Neuron (in vitro differentiated cells): ENCODE results near the gene DPP4.
"Not testable (repeated sequence)": the region's sequence is repeated elsewhere in the genome, so short reads cannot be mapped to it uniquely, and the experiment has no call there.

Experiments
- H2AFZ ChIP-seq: one replicate; pipeline ENCODE4 v1.6.1; 2013; ENCODE audit warnings: low read depth, mild to moderate bottlenecking, inconsistent platforms, low read length, moderate library complexity
- H3K27me3 ChIP-seq: one replicate; pipeline ENCODE4 v1.6.1; 2013; ENCODE audit warnings: low read length; ENCODE audit not compliant: insufficient read depth
- H3K36me3 ChIP-seq: one replicate; pipeline ENCODE4 v1.6.1; 2013; ENCODE audit warnings: low read length; ENCODE audit not compliant: insufficient read depth
- H3K4me1 ChIP-seq: one replicate; pipeline ENCODE4 v1.6.1; 2013; ENCODE audit warnings: low read length; ENCODE audit not compliant: insufficient read depth
- H3K4me3 ChIP-seq: 2 replicates; pipeline ENCODE4 v1.5.1; 2013; ENCODE audit warnings: mild to moderate bottlenecking, low read length, moderate library complexity
- H3K9me3 ChIP-seq: one replicate; pipeline ENCODE4 v1.6.1; 2013; ENCODE audit warnings: low read length

Gene DPP4

GRCh38 chr2:161980976-161981375 is 93.0 kb downstream of the DPP4 start:
- no peak overlapping the region for H2AFZ ChIP-seq
- H3K27me3 ChIP-seq, result no peaks in the 10 kb centered on the region
- H3K36me3 ChIP-seq, result no peaks in the 10 kb centered on the region
- no peak overlapping the region for H3K4me3 ChIP-seq
- no peaks in the 10 kb centered on the region for H3K4me1 ChIP-seq
- H3K9me3 ChIP-seq, result no peaks in the 10 kb centered on the region

DNA sequence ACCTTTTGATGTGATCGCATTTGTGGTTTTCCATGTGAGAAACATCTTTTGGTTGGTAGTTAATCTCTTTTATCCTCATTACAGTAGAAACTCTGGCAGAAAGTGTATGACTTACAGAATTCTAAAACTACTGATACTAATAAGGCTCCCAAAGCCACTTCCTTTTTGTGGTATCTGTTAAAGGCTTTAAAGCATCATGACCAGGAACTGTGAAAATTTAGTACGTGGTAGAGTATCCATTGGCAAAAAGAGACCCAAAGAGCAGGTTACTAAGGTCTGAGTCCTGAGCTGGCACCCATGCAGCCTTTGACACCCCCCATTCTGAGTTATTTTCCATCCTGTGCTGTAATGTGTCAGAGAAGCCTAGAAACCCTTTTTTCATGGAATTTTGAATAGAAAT is 94.5 kb downstream of the DPP4 start:
- no peaks in the 10 kb centered on the region for H3K36me3 ChIP-seq
- H3K4me3 ChIP-seq, result no peak overlapping the region
- H3K4me1 ChIP-seq, result no peaks in the 10 kb centered on the region
- no peaks in the 10 kb centered on the region for H3K27me3 ChIP-seq
- no peaks in the 10 kb centered on the region for H3K9me3 ChIP-seq
- no peak overlapping the region for H2AFZ ChIP-seq

GRCh38 chr2:161977926-161978325 is 96.1 kb downstream of the DPP4 start:
- H3K4me3 ChIP-seq, H3K36me3 ChIP-seq, H3K27me3 ChIP-seq, H3K4me1 ChIP-seq, H2AFZ ChIP-seq, H3K9me3 ChIP-seq: not testable (repeated sequence)

GRCh38 chr2:161976917-161977316 is 97.1 kb downstream of the DPP4 start:
- Histone ChIP-seq H2AFZ (no peak overlapping the region), H3K27me3 (no peaks in the 10 kb centered on the region), H3K9me3 (no peaks in the 10 kb centered on the region), H3K4me1 (no peaks in the 10 kb centered on the region), H3K36me3 (no peaks in the 10 kb centered on the region), H3K4me3 (no peak overlapping the region)

GRCh38 chr2:161976295-161976694 is 97.7 kb downstream of the DPP4 start:
- Histone ChIP-seq H3K27me3 (no peaks in the 10 kb centered on the region), H2AFZ (no peak overlapping the region), H3K9me3 (no peaks in the 10 kb centered on the region), H3K4me1 (no peaks in the 10 kb centered on the region), H3K36me3 (no peaks in the 10 kb centered on the region), H3K4me3 (no peak overlapping the region)

- no peak overlapping the region for H2AFZ ChIP-seq
- no peaks in the 10 kb centered on the region for H3K4me1 ChIP-seq
- no peak overlapping the region for H3K4me3 ChIP-seq
- H3K36me3 ChIP-seq, result no peaks in the 10 kb centered on the region
- no peaks in the 10 kb centered on the region for H3K27me3 ChIP-seq
- no peaks in the 10 kb centered on the region for H3K9me3 ChIP-seq
Measured at GRCh38 chr2:161975813-161976160, 98.2 kb downstream of the DPP4 start.

GRCh38 chr2:161975062-161975812 is 98.8 kb downstream of the DPP4 start:
- Histone ChIP-seq H3K36me3 (no peaks in the 10 kb centered on the region), H3K9me3 (no peaks in the 10 kb centered on the region), H3K4me1 (no peaks in the 10 kb centered on the region), H3K4me3 (no peak overlapping the region), H2AFZ (no peak overlapping the region), H3K27me3 (no peaks in the 10 kb centered on the region)

DNA sequence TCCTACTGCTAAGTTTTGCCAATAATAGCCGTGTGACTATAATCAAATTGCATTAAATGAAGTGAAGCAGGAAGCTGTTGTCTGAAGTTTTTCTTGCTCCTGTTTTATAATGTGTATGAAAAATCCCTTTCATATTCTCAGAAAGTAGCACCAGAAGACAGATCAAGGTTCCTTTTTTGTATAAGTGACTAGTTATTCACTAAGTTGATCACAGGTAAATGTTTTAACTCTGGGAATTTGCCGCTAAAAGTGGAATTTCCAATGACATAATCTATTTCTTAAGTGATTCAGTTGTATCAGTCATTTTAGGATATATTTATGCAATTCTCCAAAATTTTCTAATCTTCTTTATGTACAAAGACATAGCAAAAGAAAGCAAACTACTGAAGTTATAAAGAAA is 99.6 kb downstream of the DPP4 start:
- H3K4me3 ChIP-seq, result no peak overlapping the region
- H3K27me3 ChIP-seq, result no peaks in the 10 kb centered on the region

DNA sequence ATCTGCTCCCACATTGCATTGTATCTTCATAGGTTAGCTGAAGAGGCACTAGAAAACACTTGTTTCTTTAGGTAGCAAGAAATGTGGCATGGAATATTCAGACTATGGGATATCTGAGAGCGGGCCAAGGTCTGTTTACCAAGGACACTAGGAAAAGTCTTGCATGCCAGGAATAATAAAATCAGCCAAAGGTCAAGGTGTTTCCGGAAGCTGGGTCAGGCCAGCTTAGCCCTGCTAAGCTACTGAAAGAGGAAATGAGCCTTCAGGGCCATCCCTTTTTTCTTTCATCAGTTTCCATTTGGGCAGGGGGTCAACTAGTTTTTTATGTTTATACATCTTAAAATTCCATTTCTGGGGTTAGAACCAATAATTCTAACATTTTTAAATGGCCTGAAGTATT is 101.1 kb downstream of the DPP4 start:
- no peak overlapping the region for H3K4me3 ChIP-seq
- no peaks in the 10 kb centered on the region for H3K9me3 ChIP-seq
- H3K27me3 ChIP-seq, result no peaks in the 10 kb centered on the region
- no peak overlapping the region for H2AFZ ChIP-seq
- H3K36me3 ChIP-seq, result no peaks in the 10 kb centered on the region
- H3K4me1 ChIP-seq, result peaks cover 4% of the 10 kb centered on the region

More for the DNA sequence above, 99.6 kb downstream of the DPP4 start:
- Histone ChIP-seq H2AFZ (no peak overlapping the region), H3K4me1 (peaks cover 2% of the 10 kb centered on the region), H3K36me3 (no peaks in the 10 kb centered on the region), H3K9me3 (no peaks in the 10 kb centered on the region)

DNA sequence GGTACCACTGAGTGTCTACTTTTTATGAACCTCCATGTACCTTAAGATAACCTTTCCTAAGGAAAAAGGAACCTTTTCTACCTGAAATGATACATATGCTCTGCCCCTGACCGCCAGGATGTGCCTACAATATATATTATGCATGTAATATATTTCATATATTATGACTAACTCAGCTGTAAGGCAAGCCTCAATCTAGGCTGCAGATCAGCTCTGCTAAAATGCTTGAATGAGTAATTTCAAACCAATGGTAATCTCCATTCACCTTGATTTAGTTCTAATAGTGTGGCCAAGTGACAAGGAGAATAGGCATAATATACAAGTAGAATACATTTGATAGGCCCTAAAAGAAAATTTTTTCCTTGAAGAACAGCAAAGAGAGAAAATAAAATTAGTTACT is 101.8 kb downstream of the DPP4 start:
- Histone ChIP-seq H2AFZ (no peak overlapping the region), H3K36me3 (no peaks in the 10 kb centered on the region), H3K4me3 (no peak overlapping the region), H3K27me3 (no peaks in the 10 kb centered on the region), H3K9me3 (no peaks in the 10 kb centered on the region), H3K4me1 (peaks cover 4% of the 10 kb centered on the region)

GRCh38 chr2:161971551-161971950 is 102.5 kb downstream of the DPP4 start:
- H3K4me1 ChIP-seq, result peaks cover 4% of the 10 kb centered on the region
- H3K36me3 ChIP-seq, result no peaks in the 10 kb centered on the region
- no peaks in the 10 kb centered on the region for H3K27me3 ChIP-seq
- H3K9me3 ChIP-seq, result no peaks in the 10 kb centered on the region
- no peak overlapping the region for H3K4me3 ChIP-seq
- H2AFZ ChIP-seq, result no peak overlapping the region

DNA sequence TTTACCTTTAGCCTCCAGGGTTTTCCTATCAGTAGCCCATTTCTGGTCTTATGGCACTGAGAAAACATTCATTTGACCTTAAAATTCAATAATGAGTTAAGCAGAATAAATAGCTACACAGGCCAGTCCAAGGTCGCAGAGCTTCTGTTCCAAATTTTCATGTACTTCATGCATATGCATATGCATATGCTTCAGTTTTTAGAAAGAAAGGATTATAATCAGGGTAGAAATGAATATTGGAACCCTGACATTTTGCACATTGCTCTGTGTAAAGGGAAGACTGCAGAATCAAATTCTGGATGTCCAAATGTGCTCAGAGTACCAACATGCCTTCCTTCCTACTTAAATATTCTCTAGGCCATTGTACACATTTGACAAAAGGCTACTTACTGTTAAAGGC is 104.9 kb downstream of the DPP4 start:
- Histone ChIP-seq H2AFZ (no peak overlapping the region), H3K36me3 (no peaks in the 10 kb centered on the region), H3K27me3 (no peaks in the 10 kb centered on the region), H3K4me3 (no peak overlapping the region), H3K4me1 (peaks cover 4% of the 10 kb centered on the region), H3K9me3 (no peaks in the 10 kb centered on the region)

- H3K36me3 ChIP-seq, result no peaks in the 10 kb centered on the region
- H3K4me3 ChIP-seq, result no peak overlapping the region
- no peaks in the 10 kb centered on the region for H3K27me3 ChIP-seq
- peaks cover 4% of the 10 kb centered on the region for H3K4me1 ChIP-seq
- H3K9me3 ChIP-seq, result no peaks in the 10 kb centered on the region
- no peak overlapping the region for H2AFZ ChIP-seq
Measured at GRCh38 chr2:161965994-161966393, 108.0 kb downstream of the DPP4 start.

- Histone ChIP-seq H3K9me3 (no peaks in the 10 kb centered on the region), H3K4me3 (no peak overlapping the region), H3K4me1 (no peaks in the 10 kb centered on the region), H3K36me3 (no peaks in the 10 kb centered on the region), H3K27me3 (no peaks in the 10 kb centered on the region), H2AFZ (no peak overlapping the region)
Measured at GRCh38 chr2:161964160-161964559, 109.9 kb downstream of the DPP4 start.
